Measurements from ENCODE around the gene AFP.

DNA sequence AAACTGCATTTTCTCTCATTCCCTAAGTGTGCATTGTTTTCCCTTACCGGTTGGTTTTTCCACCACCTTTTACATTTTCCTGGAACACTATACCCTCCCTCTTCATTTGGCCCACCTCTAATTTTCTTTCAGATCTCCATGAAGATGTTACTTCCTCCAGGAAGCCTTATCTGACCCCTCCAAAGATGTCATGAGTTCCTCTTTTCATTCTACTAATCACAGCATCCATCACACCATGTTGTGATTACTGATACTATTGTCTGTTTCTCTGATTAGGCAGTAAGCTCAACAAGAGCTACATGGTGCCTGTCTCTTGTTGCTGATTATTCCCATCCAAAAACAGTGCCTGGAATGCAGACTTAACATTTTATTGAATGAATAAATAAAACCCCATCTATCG lies 2.9 kb upstream of the AFP start:
- TF ChIP-seq, protein P1, sequence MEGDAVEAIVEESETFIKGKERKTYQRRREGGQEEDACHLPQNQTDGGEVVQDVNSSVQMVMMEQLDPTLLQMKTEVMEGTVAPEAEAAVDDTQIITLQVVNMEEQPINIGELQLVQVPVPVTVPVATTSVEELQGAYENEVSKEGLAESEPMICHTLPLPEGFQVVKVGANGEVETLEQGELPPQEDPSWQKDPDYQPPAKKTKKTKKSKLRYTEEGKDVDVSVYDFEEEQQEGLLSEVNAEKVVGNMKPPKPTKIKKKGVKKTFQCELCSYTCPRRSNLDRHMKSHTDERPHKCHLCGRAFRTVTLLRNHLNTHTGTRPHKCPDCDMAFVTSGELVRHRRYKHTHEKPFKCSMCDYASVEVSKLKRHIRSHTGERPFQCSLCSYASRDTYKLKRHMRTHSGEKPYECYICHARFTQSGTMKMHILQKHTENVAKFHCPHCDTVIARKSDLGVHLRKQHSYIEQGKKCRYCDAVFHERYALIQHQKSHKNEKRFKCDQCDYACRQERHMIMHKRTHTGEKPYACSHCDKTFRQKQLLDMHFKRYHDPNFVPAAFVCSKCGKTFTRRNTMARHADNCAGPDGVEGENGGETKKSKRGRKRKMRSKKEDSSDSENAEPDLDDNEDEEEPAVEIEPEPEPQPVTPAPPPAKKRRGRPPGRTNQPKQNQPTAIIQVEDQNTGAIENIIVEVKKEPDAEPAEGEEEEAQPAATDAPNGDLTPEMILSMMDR (conservative IDR thresholded peaks at IDR 0.05; ENCODE audit: low read depth, low read length): no peak
- no peak for TF ChIP-seq EZH2 (IDR thresholded peaks at IDR 0.05; ENCODE audit: borderline replicate concordance, low read depth, low read length, poor library complexity, severe bottlenecking)

Measured in A673 (cell line).